ENCODE data around the gene ADGRE3.

The ADGRE3 gene, protein sequence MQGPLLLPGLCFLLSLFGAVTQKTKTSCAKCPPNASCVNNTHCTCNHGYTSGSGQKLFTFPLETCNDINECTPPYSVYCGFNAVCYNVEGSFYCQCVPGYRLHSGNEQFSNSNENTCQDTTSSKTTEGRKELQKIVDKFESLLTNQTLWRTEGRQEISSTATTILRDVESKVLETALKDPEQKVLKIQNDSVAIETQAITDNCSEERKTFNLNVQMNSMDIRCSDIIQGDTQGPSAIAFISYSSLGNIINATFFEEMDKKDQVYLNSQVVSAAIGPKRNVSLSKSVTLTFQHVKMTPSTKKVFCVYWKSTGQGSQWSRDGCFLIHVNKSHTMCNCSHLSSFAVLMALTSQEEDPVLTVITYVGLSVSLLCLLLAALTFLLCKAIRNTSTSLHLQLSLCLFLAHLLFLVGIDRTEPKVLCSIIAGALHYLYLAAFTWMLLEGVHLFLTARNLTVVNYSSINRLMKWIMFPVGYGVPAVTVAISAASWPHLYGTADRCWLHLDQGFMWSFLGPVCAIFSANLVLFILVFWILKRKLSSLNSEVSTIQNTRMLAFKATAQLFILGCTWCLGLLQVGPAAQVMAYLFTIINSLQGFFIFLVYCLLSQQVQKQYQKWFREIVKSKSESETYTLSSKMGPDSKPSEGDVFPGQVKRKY

DNA sequence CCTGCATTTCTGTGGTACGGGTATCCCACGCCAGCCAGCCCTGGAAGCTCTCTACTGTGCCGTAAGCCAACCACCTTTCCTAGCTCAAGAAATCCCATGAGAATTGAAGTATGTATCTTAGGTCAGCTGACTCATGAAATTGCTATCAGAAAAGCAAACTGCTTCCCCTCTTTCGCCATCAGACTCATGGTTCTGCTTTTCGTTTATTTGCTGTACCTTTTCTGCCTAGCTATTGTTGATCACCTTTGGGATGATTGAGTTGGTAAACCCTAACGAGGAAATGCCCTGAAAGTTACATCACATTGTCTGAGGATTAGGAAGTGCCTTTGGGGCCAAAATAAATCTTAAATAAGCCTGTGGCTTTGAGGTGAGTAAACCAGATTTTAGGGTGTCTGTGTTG, at the start of gene ADGRE3:
TSS of gene ADGRE3 (minus strand) at position 81 of the 400 bp plus-strand sequence. CDS start at position 7, 74 bp downstream.
- DNase-seq = no peak

- DNase-seq = no peak
These were observed 47.5 kb upstream of the ADGRE3 start for GRCh38 chr19:14722127-14722526.

- DNase-seq = no peak
These were observed 44.5 kb upstream of the ADGRE3 start for GRCh38 chr19:14719162-14719561.

- no peak for DNase-seq
These were observed 44.0 kb upstream of the ADGRE3 start for GRCh38 chr19:14718522-14719116.

GRCh38 chr19:14715841-14716240, 41.2 kb upstream of the ADGRE3 start:
- DNase-seq = no peak

GRCh38 chr19:14704450-14704849, 29.8 kb upstream of the ADGRE3 start:
- DNase-seq = no peak

DNA sequence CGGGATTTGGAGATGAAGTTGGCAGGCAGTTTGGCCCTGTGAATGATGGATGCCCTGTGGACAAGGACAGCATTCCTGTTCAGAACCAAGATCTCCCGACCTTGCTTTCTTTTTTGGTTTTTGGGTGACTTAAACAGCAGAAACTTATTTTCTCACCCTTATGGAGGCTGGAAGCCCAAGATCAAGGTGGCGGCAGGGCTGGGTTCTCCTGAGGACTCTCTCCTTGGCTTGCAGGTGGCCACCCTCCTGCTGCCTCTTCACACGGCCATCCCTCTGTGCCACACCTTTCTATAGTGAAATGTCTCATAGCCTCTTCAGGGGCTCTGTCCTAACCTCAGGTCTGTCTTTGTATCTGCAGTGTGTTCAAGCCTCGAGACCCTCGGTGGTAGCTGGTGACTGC, 29.2 kb upstream of the ADGRE3 start:
- DNase-seq = no peak

- DNase-seq = no peak
These were observed 26.2 kb upstream of the ADGRE3 start for GRCh38 chr19:14700711-14701375.

DNA sequence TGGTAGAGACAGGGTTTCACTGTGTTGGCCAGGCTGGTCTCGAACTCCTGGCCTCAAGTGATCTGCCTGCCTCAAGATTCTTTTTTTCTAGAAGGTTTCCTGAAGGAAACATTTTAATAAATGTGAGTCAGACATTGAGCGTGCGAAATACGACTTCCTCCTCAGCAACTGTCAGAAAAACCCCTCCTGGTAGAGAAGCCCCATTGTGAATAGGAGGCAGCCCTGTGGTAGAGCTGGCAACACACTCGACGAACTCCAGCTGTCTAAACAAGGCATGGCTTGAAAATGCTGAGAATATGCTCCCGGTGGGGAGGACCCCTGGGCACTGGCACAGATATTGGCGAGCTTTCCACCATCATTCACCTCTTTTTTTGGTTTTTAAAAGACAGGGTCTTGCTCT, 25.0 kb upstream of the ADGRE3 start:
- no peak for DNase-seq

GRCh38 chr19:14695471-14695870, 20.8 kb upstream of the ADGRE3 start:
- DNase-seq = no peak

DNA sequence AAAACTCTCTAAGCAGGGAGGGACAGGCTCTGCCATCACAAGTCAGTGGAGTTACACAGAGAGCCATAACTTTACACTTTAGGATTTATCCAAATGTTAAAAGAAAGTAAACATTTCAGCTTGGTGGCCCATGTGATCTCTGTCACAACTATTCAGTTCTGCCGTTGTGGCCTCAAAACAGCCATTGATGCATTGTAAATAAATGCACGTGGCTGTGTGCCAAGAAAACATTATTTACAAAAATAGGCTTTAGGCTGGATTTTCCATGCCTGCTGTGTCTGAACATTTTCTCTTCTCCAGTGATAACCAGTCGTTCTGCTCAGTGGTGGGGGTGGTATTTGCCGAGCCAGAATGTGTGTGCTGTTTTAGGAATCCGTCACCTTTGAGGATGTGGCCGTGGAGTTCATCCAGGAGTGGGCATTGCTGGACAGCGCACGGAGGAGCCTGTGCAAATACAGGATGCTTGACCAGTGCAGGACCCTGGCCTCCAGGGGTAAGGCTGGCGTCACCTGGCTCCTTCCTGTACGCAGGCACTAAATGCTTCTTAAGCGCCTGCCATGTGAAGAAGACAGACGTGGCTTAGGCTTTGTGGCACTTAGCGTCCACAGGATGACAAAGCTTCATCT, 20.1 kb upstream of the ADGRE3 start:
- no peak for DNase-seq

GRCh38 chr19:14689598-14690503, 15.2 kb upstream of the ADGRE3 start, which contains the start of gene ZNF333:
TSS of gene ZNF333 (plus strand) at chr19:14690048. CDS start at chr19:14693492, 3,444 bp downstream.
- peak; percentile 89 for DNase-seq

DNA sequence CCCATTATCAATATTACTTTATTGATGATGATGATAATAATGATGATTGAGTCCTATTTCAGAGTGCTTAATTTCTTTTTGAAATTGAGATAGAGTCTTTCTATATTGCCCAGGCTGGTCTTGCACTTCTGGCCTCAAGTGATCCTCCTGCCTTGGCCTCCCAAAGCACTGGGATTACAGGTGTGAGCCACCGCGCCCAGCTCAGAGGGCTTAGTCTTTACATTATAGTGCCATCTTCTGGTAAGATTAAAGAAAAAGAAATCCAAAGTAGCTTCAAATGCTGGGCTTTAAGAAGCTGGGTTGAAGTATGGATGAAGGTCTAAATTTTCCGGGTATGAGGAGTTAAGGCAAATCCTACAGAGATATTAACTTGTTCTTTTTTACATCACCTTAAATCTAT, 11.8 kb upstream of the ADGRE3 start:
- no peak for DNase-seq

DNA sequence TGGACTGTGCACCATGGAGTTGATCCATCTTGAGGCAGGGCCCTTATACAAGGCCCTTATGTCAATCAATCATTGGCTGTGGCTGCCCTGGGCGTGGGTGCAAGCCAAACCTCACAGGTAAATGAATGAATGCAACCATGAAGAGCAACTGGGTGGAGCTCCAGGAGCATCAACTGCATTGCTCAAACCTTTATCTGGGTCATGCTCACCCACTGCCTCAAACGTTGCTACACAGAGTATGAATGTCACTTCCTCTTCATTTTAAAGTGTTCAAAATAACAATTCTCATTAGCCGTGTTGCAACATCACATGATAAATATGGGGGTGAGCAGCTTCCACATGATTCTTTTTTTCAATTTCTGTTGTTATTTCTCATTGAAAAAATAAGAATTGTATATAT, 8.8 kb upstream of the ADGRE3 start:
- DNase-seq = no peak

GRCh38 chr19:14682084-14682483, 7.4 kb upstream of the ADGRE3 start:
- no peak for DNase-seq

DNA sequence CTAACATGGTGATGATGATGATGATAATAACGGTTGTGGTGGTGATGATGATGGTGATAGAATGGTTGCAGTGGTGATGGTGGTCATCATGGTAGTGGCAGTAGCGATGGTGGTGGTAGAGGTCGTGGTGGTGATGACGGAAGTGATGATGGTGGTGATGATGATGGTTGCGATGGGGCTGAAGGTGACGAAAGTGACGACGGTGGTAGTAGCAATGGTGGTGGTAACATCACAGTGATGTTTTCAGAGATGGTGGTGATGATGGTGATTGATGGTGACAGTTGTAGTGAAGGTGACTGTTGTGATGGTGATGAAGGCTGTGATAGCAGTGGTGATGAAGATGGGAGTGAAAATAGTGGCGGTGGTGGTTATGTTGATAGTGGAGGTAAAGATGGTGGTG, 3.6 kb upstream of the ADGRE3 start:
- DNase-seq = no peak

- no peak for DNase-seq
These were observed 2.8 kb upstream of the ADGRE3 start for GRCh38 chr19:14677464-14677863.

DNA sequence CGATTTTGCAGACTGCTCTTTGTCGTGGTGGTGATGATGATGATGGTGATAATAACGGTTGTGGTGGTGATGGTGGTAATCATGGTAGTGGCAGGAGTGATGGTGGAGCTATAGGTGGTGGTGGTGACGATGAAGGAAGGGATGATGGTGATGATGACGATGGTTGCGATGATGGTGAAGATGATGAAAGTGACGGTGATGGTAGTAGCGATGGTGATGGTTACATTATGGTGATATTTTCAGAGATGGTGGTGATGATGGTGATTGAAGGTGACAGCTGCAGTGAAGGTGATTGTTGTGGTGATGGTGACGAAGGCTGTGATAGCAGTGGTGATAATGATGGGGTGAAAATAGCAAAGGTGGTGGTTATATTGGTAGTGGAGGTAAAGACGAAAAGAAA, 2.1 kb upstream of the ADGRE3 start:
- DNase-seq = no peak

DNA sequence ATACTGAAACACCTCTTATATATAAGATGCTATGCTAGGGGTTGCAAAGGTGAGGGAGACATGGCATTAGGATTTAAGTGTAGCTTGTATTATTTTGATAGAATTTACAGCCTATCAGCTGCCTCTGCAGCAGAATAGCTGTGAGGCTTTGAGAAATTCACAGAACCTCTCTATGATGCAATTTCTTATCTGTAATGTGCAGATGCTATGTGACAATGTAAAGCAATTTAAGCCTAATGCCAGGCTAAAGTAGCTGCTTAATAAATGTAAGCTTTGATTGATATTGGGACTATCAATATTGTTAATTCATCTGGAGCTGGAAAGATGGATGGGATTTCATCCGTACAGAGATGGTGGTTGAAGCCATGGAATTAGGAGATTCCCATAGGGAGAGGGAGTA, 1.6 kb downstream of the ADGRE3 start:
- no peak for DNase-seq

DNA sequence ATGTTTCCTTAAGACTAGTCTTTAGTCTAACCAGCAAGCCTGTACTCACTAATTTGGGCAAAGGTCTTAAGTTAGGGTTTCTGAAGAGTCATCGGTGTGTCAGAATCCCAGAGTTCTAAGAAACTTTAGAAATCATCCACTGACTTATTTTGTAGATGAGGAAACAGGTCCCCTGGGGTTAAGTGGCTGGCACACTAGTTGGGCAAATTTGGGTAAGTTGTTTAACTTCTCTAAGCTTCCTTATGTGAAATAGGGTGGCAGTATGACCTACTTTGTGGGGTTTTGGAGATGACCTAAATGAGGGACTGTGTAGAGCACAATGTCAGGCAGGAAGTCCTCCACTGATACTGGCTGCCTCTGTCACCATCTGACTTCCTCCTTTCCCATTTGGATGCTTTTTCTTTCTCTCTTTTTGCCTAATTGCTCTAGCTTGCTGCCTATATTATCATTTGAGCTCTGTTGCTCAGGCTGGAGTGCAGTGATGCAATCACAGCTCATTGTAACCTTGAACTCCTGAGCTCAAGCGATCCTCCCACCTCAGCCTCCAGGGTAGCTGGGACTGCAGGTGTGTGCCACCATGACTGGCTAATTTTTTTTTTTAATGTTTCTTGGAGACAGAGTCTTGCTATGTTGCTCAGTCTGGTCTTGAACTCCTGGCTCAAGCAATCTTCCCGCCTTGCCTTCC, 2.3 kb downstream of the ADGRE3 start:
- DNase-seq = no peak

- DNase-seq = no peak
These were observed 4.2 kb downstream of the ADGRE3 start for GRCh38 chr19:14670408-14670807.

All from NCI-H774 (cell line).